HEK293 (cell line): Measurements from ENCODE around the gene TSBP1.

Source experiments
- CTCF ChIA-PET: fragments of 350-600 bp; formaldehyde crosslinking; extraction: SDS; loops from one replicate; lab custom pipeline; 2021; ENCODE audit warnings: antibody characterized with exemption; lab: Yijun Ruan, JAX
- POLR2A ChIA-PET: fragments of 300-600 bp; formaldehyde crosslinking; extraction: SDS; loops from one replicate; lab custom pipeline; 2020; ENCODE audit warnings: antibody characterized with exemption, inconsistent platforms; lab: Yijun Ruan, JAX
- H3K27ac ChIP-seq: fragments of 200-500 bp; sonication (Bioruptor generic); 2 replicates; pipeline ENCODE4 v1.5.1; 2014; ENCODE audit warnings: low read depth, low read length, control low read depth, inconsistent platforms; ENCODE audit errors: extremely low read depth
- H3K36me3 ChIP-seq, 2 experiments: fragments of 200-500 bp in 1 of 2; sonication (Bioruptor generic) in 1 of 2; 1 replicate in 1 of 2; 2 replicates in 1 of 2; pipeline ENCODE4 v1.5.1; 2014 to 2017; ENCODE audit warnings: inconsistent platforms in 2 of 2, low read length in 2 of 2; ENCODE audit not compliant: control insufficient read depth in 2 of 2, insufficient read depth in 1 of 2
- H3K4me1 ChIP-seq: fragments of 200-500 bp; sonication (Bioruptor generic); 2 replicates; pipeline ENCODE4 v1.5.1; 2014; ENCODE audit warnings: mild to moderate bottlenecking, low read length, inconsistent platforms; ENCODE audit not compliant: control insufficient read depth, insufficient read depth
- H3K4me3 ChIP-seq: 2 replicates; pipeline ENCODE4 v1.5.1; 2011; ENCODE audit warnings: low read depth, mild to moderate bottlenecking, control low read depth, low read length, moderate library complexity
- H3K9me3 ChIP-seq: fragments of 200-500 bp; sonication (Bioruptor generic); 2 replicates; pipeline ENCODE4 v1.5.1; 2014; ENCODE audit warnings: low read depth, low read length, inconsistent platforms; ENCODE audit not compliant: control insufficient read depth, insufficient read depth
- EGR2 ChIP-seq: fragments of 450-650 bp; formaldehyde crosslinking; IDR thresholded peaks from 2 replicates; pipeline ENCODE4 v1.5.1; 2016; ENCODE audit warnings: low read depth, missing biosample characterization, missing genetic modification characterization
- KLF8 ChIP-seq: fragments of 450-650 bp; formaldehyde crosslinking; IDR thresholded peaks from 2 replicates; pipeline ENCODE4 v1.5.1; 2016; ENCODE audit warnings: missing biosample characterization, missing genetic modification characterization
- PRDM10 ChIP-seq: fragments of 450-650 bp; formaldehyde crosslinking; IDR thresholded peaks from 2 replicates; pipeline ENCODE4 v1.5.1; 2016; ENCODE audit warnings: missing biosample characterization, missing genetic modification characterization
- PRDM6 ChIP-seq: fragments of 450-650 bp; formaldehyde crosslinking; IDR thresholded peaks from 2 replicates; pipeline ENCODE4 v1.5.1; 2017; ENCODE audit warnings: missing biosample characterization, missing genetic modification characterization
- SCRT2 ChIP-seq: fragments of 450-650 bp; formaldehyde crosslinking; IDR thresholded peaks from 2 replicates; pipeline ENCODE4 v1.5.1; 2016; ENCODE audit warnings: missing biosample characterization, missing genetic modification characterization
- SP7 ChIP-seq: fragments of 450-650 bp; formaldehyde crosslinking; IDR thresholded peaks from 2 replicates; pipeline ENCODE4 v1.5.1; 2016; ENCODE audit warnings: missing biosample characterization, missing genetic modification characterization
- TCF7L2 ChIP-seq: IDR thresholded peaks from 2 replicates; pipeline ENCODE4 v1.6.1; 2011; ENCODE audit warnings: low read depth, mild to moderate bottlenecking, inconsistent platforms, low read length, moderate library complexity, borderline replicate concordance
- ZFP69B ChIP-seq: fragments of 450-650 bp; formaldehyde crosslinking; IDR thresholded peaks from 2 replicates; pipeline ENCODE4 v1.5.1; 2016; ENCODE audit warnings: missing biosample characterization, missing genetic modification characterization
- ZIC2 ChIP-seq: fragments of 450-650 bp; formaldehyde crosslinking; IDR thresholded peaks from 2 replicates; pipeline ENCODE4 v1.5.1; 2016; ENCODE audit warnings: missing biosample characterization, missing genetic modification characterization
- ZNF2 ChIP-seq: fragments of 450-650 bp; formaldehyde crosslinking; IDR thresholded peaks from 2 replicates; pipeline ENCODE4 v1.5.1; 2016; ENCODE audit warnings: missing biosample characterization, missing genetic modification characterization
- ZNF202 ChIP-seq: fragments of 450-650 bp; formaldehyde crosslinking; IDR thresholded peaks from 2 replicates; pipeline ENCODE4 v1.5.1; 2016; ENCODE audit warnings: missing biosample characterization, missing genetic modification characterization, borderline replicate concordance
- ZNF211 ChIP-seq: fragments of 450-650 bp; formaldehyde crosslinking; IDR thresholded peaks from 2 replicates; pipeline ENCODE4 v1.5.1; 2016; ENCODE audit warnings: low read depth, missing biosample characterization, missing genetic modification characterization
- ZNF23 ChIP-seq: fragments of 450-650 bp; formaldehyde crosslinking; IDR thresholded peaks from 2 replicates; pipeline ENCODE4 v1.5.1; 2016; ENCODE audit warnings: missing biosample characterization, missing genetic modification characterization, borderline replicate concordance
- ZNF324 ChIP-seq: fragments of 450-650 bp; formaldehyde crosslinking; IDR thresholded peaks from 2 replicates; pipeline ENCODE4 v1.5.1; 2016; ENCODE audit warnings: missing biosample characterization, missing genetic modification characterization
- ZNF335 ChIP-seq: fragments of 450-650 bp; formaldehyde crosslinking; conservative IDR thresholded peaks from 2 replicates; pipeline ENCODE4 v1.5.1; 2016; ENCODE audit warnings: missing biosample characterization, missing genetic modification characterization
- ZNF394 ChIP-seq: fragments of 450-650 bp; formaldehyde crosslinking; IDR thresholded peaks from 2 replicates; pipeline ENCODE4 v1.5.1; 2016; ENCODE audit warnings: missing biosample characterization, missing genetic modification characterization, mild to moderate bottlenecking, moderate library complexity, borderline replicate concordance
- ZNF514 ChIP-seq: fragments of 450-650 bp; formaldehyde crosslinking; IDR thresholded peaks from 2 replicates; pipeline ENCODE4 v1.5.1; 2016; ENCODE audit warnings: missing biosample characterization, missing genetic modification characterization
- ZNF530 ChIP-seq: fragments of 450-650 bp; formaldehyde crosslinking; IDR thresholded peaks from 2 replicates; pipeline ENCODE4 v1.5.1; 2016; ENCODE audit warnings: low read depth, missing biosample characterization, missing genetic modification characterization
- ZNF600 ChIP-seq: fragments of 450-650 bp; formaldehyde crosslinking; IDR thresholded peaks from 2 replicates; pipeline ENCODE4 v1.5.1; 2016; ENCODE audit warnings: missing biosample characterization, missing genetic modification characterization
- ZNF692 ChIP-seq: fragments of 450-650 bp; formaldehyde crosslinking; IDR thresholded peaks from 2 replicates; pipeline ENCODE4 v1.5.1; 2016; ENCODE audit warnings: missing biosample characterization, missing genetic modification characterization
- ZNF777 ChIP-seq: fragments of 450-650 bp; formaldehyde crosslinking; IDR thresholded peaks from 2 replicates; pipeline ENCODE4 v1.5.1; 2017; ENCODE audit warnings: missing biosample characterization, missing genetic modification characterization, borderline replicate concordance
- ZNF843 ChIP-seq: fragments of 450-650 bp; formaldehyde crosslinking; IDR thresholded peaks from 2 replicates; pipeline ENCODE4 v1.5.1; 2016; ENCODE audit warnings: missing biosample characterization, missing genetic modification characterization
- TF ChIP-seq, protein P1 (sequence below): fragments of 450-650 bp; formaldehyde crosslinking; IDR thresholded peaks from 2 replicates; pipeline ENCODE4 v1.5.1; 2016; ENCODE audit warnings: missing biosample characterization, missing genetic modification characterization

TSBP1 gene

DNA sequence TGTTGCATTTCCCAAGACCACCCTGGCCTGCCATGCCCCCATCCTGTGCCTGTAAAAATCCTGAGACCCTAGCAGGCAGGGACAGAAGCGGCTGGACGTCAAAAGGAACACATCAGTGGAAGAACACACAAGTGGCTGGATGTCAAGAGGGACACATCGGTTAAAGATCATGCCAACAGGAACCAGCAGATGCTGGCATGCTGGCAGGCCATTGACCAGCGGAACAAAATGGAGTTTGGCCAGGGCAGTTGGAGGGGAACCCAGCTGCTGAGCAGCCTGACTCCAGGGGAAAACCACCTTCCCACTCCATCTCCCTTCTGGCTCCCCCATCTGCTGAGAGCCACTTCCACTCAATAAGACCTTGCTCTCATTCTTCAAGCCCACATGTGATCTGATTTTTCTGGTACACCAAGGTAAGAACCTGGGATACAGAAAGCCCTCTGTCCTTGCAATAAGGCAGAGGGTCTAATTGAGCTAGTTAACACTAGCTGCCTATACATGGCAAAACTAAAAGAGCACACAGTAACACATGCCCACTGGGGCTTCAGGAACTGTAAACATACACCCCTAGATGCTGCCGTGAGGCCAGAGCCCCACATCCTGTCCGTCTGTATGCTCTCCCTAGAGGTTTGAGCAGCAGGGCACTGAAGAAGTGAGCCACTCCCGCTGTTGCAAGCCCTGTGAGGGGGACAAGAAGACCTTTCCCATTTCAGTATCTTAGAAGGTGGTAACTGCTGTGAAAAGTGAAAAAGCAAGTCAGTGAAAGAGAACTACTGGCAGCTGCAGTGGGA lies 4.2 kb upstream of the TSBP1 start:
- Histone ChIP-seq H3K27ac (no peak overlapping the region), H3K36me3 (no peaks in the 10 kb centered on the region), H3K4me1 (no peaks in the 10 kb centered on the region), H3K4me3 (no peak overlapping the region), H3K9me3 (no peaks in the 10 kb centered on the region)
- ChIA-PET POLR2A (no interaction called here), CTCF (no interaction called here)
- TF ChIP-seq SCRT2 (tag by site-specific recombination) (no peak), TCF7L2 (no peak), ZNF202 (tag by site-specific recombination) (no peak), ZNF530 (no peak), ZNF777 (tag by site-specific recombination) (no peak), ZNF23 (tag by site-specific recombination) (no peak), ZNF2 (tag by site-specific recombination) (no peak), ZNF600 (no peak), KLF8 (tag by site-specific recombination) (no peak), ZNF211 (no peak), ZNF843 (tag by site-specific recombination) (no peak), PRDM6 (no peak), PRDM10 (tag by site-specific recombination) (no peak), ZFP69B (no peak), ZNF335 (tag by site-specific recombination) (no peak), ZIC2 (tag by site-specific recombination) (no peak)
- TF ChIP-seq, protein P1, sequence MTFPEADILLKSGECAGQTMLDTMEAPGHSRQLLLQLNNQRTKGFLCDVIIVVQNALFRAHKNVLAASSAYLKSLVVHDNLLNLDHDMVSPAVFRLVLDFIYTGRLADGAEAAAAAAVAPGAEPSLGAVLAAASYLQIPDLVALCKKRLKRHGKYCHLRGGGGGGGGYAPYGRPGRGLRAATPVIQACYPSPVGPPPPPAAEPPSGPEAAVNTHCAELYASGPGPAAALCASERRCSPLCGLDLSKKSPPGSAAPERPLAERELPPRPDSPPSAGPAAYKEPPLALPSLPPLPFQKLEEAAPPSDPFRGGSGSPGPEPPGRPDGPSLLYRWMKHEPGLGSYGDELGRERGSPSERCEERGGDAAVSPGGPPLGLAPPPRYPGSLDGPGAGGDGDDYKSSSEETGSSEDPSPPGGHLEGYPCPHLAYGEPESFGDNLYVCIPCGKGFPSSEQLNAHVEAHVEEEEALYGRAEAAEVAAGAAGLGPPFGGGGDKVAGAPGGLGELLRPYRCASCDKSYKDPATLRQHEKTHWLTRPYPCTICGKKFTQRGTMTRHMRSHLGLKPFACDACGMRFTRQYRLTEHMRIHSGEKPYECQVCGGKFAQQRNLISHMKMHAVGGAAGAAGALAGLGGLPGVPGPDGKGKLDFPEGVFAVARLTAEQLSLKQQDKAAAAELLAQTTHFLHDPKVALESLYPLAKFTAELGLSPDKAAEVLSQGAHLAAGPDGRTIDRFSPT (tag by site-specific recombination), result no peak
- TF ChIP-seq, all 188 proteins: peak for 0

- TF ChIP-seq ZNF514 (tag by site-specific recombination) (no peak), ZNF324 (tag by site-specific recombination) (no peak), ZNF394 (tag by site-specific recombination) (no peak), ZNF211 (no peak), EGR2 (tag by site-specific recombination) (no peak), ZNF692 (tag by site-specific recombination) (no peak), SP7 (tag by site-specific recombination) (no peak)
- TF ChIP-seq, all 188 proteins: peak for 0
- Histone ChIP-seq H3K4me1 (0 out of 2 replicates have a peak, but pooled peaks cover 3% of the 10 kb centered on the region), H3K9me3 (no peaks in the 10 kb centered on the region), H3K36me3 (no peaks in the 10 kb centered on the region), H3K4me3 (no peak overlapping the region), H3K27ac (no peak overlapping the region)
- POLR2A ChIA-PET, result no interaction called here
- CTCF ChIA-PET, result no interaction called here
Measured at GRCh38 chr6:32371229-32371628, 474 bp downstream of the TSBP1 start.
